C4-2B (cell line): ENCODE results near the gene SYPL2.

Experiments
- CTCF ChIP-seq: fragments of 450-650 bp; conservative IDR thresholded peaks from 2 replicates; pipeline ENCODE4 v1.5.1; 2017; ENCODE audit warnings: mild to moderate bottlenecking
- ZFX ChIP-seq: fragments of 450-650 bp; IDR thresholded peaks from 2 replicates; pipeline ENCODE4 v1.6.1; 2017

GRCh38 chr1:109483672-109484518 is 17.5 kb downstream of the SYPL2 start, which contains the start of gene ATXN7L2:
- TF ChIP-seq CTCF (no peak), ZFX (no peak)
